GM18508 (cell line): ENCODE measurements around the gene SDHAF3.

Source experiments
- ATAC-seq: cut with Tn5 transposase; IDR thresholded peaks from one replicate; pipeline ENCODE4 v1.9.1; 2021; ENCODE audit warnings: moderate number of reproducible peaks; ENCODE audit not compliant: insufficient read depth, unreplicated experiment

SDHAF3 gene

GRCh38 chr7:97200018-97200417 lies 82.5 kb downstream of the SDHAF3 start:
- ATAC-seq, result no peak

GRCh38 chr7:97203957-97204356 lies 86.5 kb downstream of the SDHAF3 start:
- no peak for ATAC-seq

- ATAC-seq, result no peak
Observed at GRCh38 chr7:97204821-97205220, 87.3 kb downstream of the SDHAF3 start.

GRCh38 chr7:97215556-97215955 lies 98.1 kb downstream of the SDHAF3 start:
- ATAC-seq, result no peak

- no peak for ATAC-seq
Observed at GRCh38 chr7:97218767-97219166, 101.3 kb downstream of the SDHAF3 start.

- ATAC-seq, result no peak
Observed at GRCh38 chr7:97219237-97219636, 101.7 kb downstream of the SDHAF3 start.

- no peak for ATAC-seq
Observed at GRCh38 chr7:97224316-97224715, 106.8 kb downstream of the SDHAF3 start.

- peak; percentile 72 for ATAC-seq
Observed at GRCh38 chr7:97226541-97226940, 109.0 kb downstream of the SDHAF3 start.
